Measurements from ENCODE around the gene TNFSF10. TPM values are rescaled to one million over a fixed set of nuclear protein-coding genes. Genes with fewer than 3 reads are reported as not detected.

Gene TNFSF10
- total RNA-seq, 1 experiment from 2014 or later = 0.22 TPM

GRCh38 chr3:172561897-172562640 is 38.8 kb upstream of the TNFSF10 start (continued):
- TF ChIP-seq, protein P1, sequence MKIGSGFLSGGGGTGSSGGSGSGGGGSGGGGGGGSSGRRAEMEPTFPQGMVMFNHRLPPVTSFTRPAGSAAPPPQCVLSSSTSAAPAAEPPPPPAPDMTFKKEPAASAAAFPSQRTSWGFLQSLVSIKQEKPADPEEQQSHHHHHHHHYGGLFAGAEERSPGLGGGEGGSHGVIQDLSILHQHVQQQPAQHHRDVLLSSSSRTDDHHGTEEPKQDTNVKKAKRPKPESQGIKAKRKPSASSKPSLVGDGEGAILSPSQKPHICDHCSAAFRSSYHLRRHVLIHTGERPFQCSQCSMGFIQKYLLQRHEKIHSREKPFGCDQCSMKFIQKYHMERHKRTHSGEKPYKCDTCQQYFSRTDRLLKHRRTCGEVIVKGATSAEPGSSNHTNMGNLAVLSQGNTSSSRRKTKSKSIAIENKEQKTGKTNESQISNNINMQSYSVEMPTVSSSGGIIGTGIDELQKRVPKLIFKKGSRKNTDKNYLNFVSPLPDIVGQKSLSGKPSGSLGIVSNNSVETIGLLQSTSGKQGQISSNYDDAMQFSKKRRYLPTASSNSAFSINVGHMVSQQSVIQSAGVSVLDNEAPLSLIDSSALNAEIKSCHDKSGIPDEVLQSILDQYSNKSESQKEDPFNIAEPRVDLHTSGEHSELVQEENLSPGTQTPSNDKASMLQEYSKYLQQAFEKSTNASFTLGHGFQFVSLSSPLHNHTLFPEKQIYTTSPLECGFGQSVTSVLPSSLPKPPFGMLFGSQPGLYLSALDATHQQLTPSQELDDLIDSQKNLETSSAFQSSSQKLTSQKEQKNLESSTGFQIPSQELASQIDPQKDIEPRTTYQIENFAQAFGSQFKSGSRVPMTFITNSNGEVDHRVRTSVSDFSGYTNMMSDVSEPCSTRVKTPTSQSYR (CRISPR knock-in tag; IDR thresholded peaks at IDR 0.05) = no peak
- TF ChIP-seq FOXP4 (CRISPR knock-in tag; IDR thresholded peaks at IDR 0.05) (no peak), USF2 (CRISPR knock-in tag; IDR thresholded peaks at IDR 0.05) (no peak), EMX1 (CRISPR knock-in tag; IDR thresholded peaks at IDR 0.05) (no peak), IRF1 (CRISPR knock-in tag; IDR thresholded peaks at IDR 0.05) (no peak), STAT6 (CRISPR knock-in tag; conservative IDR thresholded peaks at IDR 0.05; ENCODE audit: low read depth) (no peak), ETV6 (CRISPR knock-in tag; IDR thresholded peaks at IDR 0.05) (no peak), GRHL2 (CRISPR knock-in tag; IDR thresholded peaks at IDR 0.05; ENCODE audit: insufficient replicate concordance, severe bottlenecking) (no peak), ZNF512 (CRISPR knock-in tag; IDR thresholded peaks at IDR 0.05; ENCODE audit: borderline replicate concordance) (no peak), E2F1 (CRISPR knock-in tag; IDR thresholded peaks at IDR 0.05) (no peak), TEAD1 (CRISPR knock-in tag; IDR thresholded peaks at IDR 0.05) (no peak), AR (CRISPR knock-in tag; IDR thresholded peaks at IDR 0.05) (no peak)

Data from WTC11 (cell line).